AG09319 (cell line): ENCODE data around the gene MLLT10.

Experiments
- DNase-seq: peaks from one replicate; pipeline ENCODE4 v3.0.0-alpha.2; 2010; ENCODE audit warnings: low read depth; ENCODE audit errors: extremely low read depth
- TF ChIP-seq, protein P1 (sequence below): IDR thresholded peaks from 2 replicates; pipeline ENCODE4 v1.5.1; 2011; ENCODE audit warnings: low read depth, mild to moderate bottlenecking, inconsistent platforms, low read length, moderate library complexity

The MLLT10 gene

DNA sequence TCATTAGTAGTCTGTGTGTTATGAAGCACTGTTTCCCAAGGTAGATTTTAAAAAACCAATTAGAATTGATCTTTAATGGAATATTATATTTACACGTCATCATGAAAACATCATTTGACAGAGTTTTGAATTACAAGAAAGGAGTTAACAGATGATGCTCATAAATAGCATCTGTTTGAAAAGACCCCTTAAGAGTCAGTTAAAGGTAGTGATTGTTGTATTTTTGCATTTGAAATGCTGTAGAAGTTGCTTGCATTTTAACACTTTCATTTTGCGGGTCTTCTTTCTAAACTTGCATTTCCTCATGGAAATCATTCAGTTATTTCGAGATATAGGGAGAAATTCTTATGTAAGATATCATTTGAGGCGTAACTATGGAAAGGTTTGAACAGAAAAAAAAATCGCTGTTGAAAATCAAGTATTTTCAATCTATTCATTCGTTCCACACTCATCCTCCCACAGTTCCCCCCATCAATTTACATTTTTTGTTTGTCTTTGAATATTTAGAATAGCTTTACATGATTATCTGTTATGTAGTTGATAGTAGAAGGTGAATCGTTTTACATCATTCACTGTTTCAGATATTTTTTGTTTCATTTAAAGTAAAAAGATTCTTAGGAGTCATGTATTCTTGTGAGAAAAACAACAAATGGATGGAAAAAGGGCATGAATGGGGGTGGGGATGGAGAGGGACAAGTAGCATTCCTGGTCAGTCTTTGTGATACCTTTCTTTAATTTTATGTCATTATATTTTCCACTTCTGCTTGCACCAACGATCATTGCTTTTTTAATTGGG, 5.6 kb upstream of the MLLT10 start:
- DNase-seq, result no peak
- TF ChIP-seq, protein P1, sequence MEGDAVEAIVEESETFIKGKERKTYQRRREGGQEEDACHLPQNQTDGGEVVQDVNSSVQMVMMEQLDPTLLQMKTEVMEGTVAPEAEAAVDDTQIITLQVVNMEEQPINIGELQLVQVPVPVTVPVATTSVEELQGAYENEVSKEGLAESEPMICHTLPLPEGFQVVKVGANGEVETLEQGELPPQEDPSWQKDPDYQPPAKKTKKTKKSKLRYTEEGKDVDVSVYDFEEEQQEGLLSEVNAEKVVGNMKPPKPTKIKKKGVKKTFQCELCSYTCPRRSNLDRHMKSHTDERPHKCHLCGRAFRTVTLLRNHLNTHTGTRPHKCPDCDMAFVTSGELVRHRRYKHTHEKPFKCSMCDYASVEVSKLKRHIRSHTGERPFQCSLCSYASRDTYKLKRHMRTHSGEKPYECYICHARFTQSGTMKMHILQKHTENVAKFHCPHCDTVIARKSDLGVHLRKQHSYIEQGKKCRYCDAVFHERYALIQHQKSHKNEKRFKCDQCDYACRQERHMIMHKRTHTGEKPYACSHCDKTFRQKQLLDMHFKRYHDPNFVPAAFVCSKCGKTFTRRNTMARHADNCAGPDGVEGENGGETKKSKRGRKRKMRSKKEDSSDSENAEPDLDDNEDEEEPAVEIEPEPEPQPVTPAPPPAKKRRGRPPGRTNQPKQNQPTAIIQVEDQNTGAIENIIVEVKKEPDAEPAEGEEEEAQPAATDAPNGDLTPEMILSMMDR, result no peak

DNA sequence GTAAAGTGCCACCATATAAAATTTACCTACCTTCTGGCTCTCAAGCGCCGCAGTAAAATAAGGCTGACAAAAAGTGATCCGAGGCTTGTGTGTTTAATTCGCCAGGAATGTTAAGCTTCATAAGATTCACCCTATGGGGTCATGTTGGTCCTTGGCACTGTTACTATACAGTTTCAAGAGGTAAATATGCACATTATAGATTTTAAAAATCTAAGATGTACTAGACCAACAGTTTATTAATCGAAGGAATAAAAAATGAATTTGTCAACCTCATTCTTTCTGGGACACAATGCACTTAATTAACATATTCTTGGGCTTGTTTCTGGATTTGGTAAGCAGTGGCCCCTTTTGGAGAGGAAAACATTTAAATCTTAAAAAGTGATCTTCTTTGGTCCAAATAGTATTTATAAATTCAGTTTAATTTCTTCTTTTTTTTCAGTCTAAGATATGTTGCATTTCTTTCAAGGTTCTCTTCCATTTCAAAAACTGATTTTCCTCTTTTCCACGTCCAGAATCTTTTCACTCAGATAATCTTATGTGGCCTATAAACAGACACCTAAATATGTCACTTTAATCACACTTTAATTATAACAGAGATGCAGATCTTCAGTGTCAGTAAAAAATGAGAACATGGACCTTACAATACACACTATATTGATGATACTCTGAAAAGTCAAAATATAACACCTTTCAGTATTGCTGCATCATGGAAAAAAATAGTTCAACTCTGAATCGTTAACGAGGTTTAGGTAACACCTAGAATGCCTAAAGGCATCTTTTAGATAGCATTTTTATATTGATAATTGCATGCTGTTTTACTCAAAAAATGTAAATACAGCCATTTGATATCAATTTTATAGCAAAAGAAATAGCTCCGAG, 4.8 kb upstream of the MLLT10 start:
- DNase-seq, result no peak
- TF ChIP-seq, protein P1, result no peak

DNA sequence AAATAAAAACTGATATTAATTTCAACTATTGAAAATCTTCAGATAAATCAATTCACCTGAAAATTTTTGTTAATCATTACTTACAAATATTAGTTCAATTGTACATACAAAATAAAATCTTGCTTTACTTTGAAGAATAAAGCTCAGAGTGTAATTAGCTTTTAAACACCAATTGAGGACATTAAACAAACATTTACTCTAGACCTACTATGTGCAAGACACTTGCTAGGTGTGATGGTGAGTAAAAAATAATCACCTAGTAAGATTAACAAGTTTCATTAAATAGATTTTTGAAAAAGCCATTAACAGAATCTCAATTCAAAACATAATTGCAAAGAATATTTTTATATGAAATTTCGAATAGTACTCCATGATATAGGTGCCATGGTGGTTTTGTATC, 3.9 kb upstream of the MLLT10 start:
- DNase-seq, result no peak
- TF ChIP-seq, protein P1, result no peak

DNA sequence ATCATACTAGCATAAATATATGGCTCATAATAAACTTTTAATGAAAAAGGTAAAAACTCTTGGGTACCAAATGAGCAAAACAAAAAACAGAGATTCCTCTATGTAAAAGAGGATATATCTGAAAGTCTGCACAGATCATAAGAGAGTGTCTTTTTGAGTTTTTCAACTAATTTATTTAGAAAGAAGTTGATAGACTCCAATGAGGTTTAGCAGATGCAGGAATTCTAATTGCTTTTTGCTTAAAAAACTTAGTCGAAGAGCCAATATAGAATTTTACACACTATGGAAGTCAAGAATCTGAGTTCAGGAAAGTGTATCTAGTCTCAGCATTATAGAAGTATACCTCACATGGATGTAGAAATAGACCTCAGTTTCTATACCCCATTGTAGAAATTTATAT, 3.4 kb upstream of the MLLT10 start:
- no peak for DNase-seq
- TF ChIP-seq, protein P1, result no peak

DNA sequence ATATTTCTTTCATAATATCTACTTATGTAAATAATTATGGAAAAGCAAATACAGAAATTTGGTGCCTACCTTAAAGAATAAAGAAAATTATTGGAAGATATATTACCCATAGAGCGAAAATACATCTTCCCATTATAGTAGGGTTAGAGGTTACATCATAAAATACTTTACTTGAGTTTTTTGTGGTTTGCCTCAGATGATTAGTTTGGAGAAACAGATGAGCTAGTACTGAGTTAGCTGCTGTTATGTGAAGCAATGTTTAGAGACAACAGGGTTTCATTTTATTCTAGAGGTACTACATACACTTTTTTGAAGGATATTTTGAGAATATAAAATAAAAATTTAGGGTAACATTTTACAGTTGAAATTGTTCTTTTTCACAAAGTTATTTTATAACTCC, 2.9 kb upstream of the MLLT10 start:
- DNase-seq, result no peak
- TF ChIP-seq, protein P1, result no peak

DNA sequence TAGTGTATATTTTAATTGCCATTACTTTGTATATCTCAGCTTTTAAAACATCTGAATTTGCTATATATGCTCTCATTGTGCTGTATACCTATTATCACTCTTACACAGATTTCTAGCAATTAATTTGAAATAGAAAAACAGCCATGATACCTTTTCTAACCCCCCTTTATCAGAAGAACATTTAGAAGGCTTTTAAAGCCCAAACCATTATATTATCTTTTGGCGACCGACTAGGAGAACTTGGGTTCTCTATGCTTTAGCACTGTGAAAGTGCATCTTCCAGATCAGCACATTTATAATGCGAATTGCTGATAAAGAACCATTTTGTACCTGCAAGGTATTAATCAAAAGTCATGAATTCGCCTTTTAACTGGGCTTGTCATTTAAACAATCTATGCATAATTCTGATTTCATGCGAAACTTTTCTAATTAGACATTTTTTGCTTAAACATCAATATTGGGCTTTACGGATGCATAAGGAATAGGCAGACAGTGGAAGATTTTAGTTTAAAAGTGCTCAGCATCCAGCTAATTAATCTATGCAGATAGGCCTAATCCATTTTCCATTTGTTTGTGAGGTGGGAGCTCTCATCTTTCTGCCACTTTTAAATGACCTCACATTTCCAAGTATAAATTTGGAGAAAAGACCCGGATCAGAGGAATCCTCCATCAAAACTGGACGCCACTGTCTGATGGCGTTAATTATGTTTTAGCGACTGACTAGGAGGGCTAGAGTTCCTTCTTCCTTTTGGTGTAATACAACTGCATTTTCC, 1.2 kb upstream of the MLLT10 start:
- TF ChIP-seq, protein P1, result no peak
- no peak for DNase-seq
